NCI-H2196 treated with DMSO at 0.1 percent for 48 hours (cell line): ENCODE data around the gene SRP14.
A peak's percentile ranks its signal among the peaks of the same experiment; 100 is the strongest.
"Not testable (repeated sequence)": the region's sequence is repeated elsewhere in the genome, so short reads cannot be mapped to it uniquely, and the experiment has no call there.

Experiments
- DNase-seq: peaks from one replicate; lab custom pipeline; 2025; ENCODE audit not compliant: unreplicated experiment; lab: John Stamatoyannopoulos, UW

The SRP14 gene

GRCh38 chr15:40052604-40053003 lies 13.6 kb upstream of the SRP14 start:
- no peak for DNase-seq

- DNase-seq, result no peak
These were observed 12.8 kb upstream of the SRP14 start for GRCh38 chr15:40051616-40052415.

GRCh38 chr15:40050788-40051470 lies 11.9 kb upstream of the SRP14 start:
- DNase-seq, result no peak

DNA sequence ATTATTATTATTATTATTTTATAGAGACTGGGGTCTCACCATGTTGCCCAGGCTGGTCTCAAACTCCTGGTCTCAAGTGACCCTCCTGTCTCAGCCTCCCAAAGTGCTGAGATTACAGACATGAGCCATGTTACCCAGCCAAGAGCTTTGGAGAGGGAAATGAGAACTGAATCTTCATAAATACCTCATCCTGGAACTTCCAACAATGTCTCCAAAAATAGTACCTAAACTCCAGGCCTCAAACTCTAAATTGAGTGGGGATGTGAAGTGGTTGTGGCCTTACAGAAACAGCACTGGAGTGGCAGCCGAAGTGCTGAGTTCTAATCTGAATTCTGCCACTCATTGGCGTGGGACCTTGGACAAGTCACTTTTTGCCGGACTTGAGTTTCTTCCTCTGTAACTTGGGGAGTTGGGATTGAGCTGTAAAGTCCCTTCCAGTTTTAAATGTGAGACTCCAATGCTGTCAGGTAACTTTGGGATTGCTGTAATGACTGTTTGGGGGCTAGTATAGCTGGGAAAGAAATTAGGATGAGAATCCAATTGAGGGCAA lies 10.0 kb upstream of the SRP14 start:
- DNase-seq, result no peak

DNA sequence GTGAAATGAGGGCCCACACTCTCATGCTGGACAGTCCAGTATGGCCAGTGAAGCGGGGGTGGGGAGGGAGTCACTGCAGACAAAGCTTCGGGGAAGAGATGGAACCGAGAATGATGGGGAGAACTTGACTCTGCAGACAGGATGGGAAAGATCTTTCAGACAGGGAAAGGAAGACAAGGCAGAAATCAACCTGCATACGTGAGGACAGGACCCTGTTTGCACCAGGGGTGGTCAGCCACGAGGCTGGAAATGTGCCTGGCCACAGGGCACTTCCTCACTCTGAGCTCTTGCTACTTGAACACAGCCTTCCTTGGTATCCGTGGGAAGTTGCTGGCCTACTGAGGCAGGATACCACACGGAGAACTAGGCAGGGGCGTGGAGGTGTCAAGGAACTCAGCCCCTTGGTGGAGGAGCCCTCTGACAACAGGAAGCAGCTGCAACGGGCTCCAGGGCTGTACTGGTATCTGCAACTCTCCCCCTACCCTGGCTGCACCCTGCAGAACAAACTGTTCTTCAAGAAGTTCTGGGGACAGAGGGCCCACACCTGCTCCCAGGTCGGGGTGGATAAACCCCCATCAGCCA lies 9.3 kb upstream of the SRP14 start:
- no peak for DNase-seq

DNA sequence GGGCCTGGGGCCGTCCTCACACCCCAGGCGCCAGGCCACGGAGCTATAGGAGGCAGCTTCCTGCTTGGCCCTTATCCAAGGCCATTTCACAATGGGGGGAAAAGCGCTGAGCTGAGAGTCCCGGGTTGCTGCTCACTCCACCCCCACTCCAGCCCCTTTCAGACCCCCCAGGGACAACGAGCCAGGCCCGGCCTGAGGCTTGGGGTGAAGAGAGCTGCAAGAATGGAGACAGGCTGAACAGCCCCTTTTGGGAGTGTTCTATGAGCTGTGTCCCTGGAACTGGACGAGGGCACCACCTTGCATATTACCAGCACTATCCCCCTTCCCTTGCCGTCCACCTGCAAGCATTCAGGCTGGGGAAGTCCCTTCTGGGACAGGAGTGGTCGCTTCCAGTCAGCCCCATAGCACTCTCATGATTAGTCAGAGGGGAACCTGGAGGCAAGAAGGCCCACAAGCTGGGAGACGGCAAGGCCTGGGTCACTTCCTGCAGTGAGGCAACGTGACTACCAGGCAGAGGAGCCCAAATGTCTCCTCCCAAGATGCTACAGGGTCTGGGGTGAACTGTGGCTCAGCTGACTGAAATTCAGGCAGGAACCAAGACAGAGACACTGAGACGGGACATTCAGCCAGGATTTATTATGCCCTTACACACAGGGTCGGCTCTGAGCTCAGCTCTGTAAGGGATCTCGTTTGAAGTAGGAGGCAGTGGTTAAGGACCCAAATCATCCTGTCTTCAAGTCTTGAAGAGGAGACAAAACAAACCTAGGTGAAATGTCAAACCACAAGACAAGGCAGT lies 8.6 kb upstream of the SRP14 start:
- DNase-seq, result no peak

GRCh38 chr15:40046721-40047414 lies 7.9 kb upstream of the SRP14 start:
- no peak for DNase-seq

- no peak for DNase-seq
These were observed 6.7 kb upstream of the SRP14 start for GRCh38 chr15:40045572-40046217.

- DNase-seq, result peak; percentile 21
These were observed 6.0 kb upstream of the SRP14 start for GRCh38 chr15:40044717-40045571.

DNA sequence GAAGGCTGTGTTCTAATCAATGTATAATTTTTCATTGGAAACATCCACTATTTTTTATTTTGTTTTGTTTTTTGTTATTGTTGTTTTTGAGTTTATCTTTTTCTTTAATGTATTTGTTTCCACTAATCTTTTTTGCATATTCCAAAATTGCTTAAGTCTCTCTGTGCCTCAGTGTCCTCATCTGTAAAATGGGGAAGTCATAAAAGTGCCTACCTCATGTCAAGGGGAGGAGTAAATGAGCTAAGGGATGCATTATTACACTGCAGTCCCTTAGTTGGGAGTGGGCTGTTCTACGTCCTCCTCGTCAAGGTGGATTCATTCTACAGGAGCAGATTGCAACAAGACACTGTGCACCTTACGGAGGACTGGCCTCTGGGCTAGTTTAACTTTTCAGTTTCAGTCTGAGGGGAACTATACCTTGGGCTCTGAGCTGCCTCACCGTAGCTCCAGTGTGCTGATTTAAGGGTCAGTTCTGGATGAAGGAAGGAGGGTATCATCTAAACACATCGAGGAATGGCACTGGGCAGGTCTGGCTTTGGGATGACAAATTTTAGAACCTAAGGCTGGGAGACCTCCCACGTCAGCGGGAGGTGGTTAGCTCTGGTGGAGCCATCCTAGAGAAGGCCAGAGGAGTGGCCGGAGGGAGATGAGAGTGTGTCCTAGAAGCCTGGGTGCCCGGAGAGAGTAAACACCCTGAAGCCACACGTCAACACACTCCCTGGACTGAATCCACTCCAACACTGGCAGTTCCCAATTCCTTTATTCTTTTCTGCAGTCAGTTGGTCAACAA lies 5.1 kb upstream of the SRP14 start:
- no peak for DNase-seq

GRCh38 chr15:40042791-40043320 lies 3.9 kb upstream of the SRP14 start:
- no peak for DNase-seq

- DNase-seq, result no peak
These were observed 1.8 kb upstream of the SRP14 start for GRCh38 chr15:40040770-40041169.

GRCh38 chr15:40040293-40040635 lies 1.3 kb upstream of the SRP14 start:
- DNase-seq, result no peak

- no peak for DNase-seq
These were observed 725 bp downstream of the SRP14 start for GRCh38 chr15:40038275-40038637.

DNA sequence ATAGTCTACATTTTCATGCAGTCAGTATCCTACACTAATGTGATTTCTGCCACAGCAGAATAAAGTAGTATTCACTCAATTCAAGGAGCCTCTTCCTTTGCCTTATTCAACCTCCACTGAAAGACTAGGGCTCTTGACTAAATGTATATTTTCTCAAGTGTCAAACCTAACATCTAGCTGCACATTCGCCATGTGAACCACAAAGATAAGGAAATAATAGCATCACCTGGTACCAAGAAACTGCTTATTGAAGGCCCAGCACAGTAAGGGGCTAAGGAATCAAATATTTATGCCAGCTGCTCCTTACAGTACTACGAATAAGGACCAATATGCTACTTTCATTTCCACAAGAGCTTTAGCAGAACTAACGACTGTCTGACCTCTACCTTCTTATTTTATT lies 1.3 kb downstream of the SRP14 start:
- no peak for DNase-seq

DNA sequence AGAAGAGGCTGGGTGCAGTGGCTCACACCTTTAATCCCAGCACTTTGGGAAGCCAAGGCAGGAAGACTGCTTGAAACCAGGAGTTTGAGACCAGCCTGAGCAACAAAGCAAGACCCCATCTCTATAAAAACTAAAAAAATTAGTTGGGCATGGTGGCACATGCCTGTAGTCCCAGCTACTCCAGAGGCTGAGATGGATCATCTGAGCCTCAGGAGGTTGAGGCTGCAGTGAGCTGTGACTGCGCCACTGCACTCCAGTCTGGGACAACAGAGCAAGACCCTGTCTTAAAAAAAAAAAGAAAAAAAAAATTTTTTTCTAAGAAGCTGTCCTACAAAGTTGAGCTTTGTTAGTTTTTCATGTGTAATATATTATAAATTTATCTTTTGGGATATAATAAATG lies 3.8 kb downstream of the SRP14 start:
- DNase-seq, result not testable (repeated sequence)

- DNase-seq, result no peak
These were observed 4.6 kb downstream of the SRP14 start for GRCh38 chr15:40034186-40034946.
